ENCODE data around the gene TMEM18.
"Not testable (repeated sequence)": the region's sequence is repeated elsewhere in the genome, so short reads cannot be mapped to it uniquely, and the experiment has no call there.

TMEM18 gene

GRCh38 chr2:689877-690510 is 12.8 kb upstream of the TMEM18 start:
- H3K4me1 ChIP-seq, result peaks cover 23 to 47% (median 38%) of the 10 kb centered on the region in 10 experiments
- H3K4me3 ChIP-seq, result no peak overlapping the region
- peak overlapping the region in 1 of 11 experiments; percentile 39; a peak in 1 of 22 replicates for H3K9ac ChIP-seq
- H3K27ac ChIP-seq, result peak overlapping the region in 4 of 11 experiments; percentile 20 to 50 (median 30); a peak in 6 of 22 replicates
- peak overlapping the region in 10 of 11 experiments; percentile 8 to 66 (median 54); a peak in 18 of 22 replicates for H3K4me2 ChIP-seq
- H3K27me3 ChIP-seq, result no peaks in the 10 kb centered on the region; a peak in 1 of 22 replicates
- peaks cover 0 to 11% (median 7%) of the 10 kb centered on the region in 11 experiments; a peak in 7 of 22 replicates for H3K36me3 ChIP-seq
- TF ChIP-seq Cebpa-rat (IDR thresholded peaks at IDR 0.05), result no peak
- H4K20me1 ChIP-seq, result no peaks in the 10 kb centered on the region
- peaks cover 40 to 62% (median 47%) of the 10 kb centered on the region in 11 experiments for H3K9me3 ChIP-seq (replicated peaks in 1 of 11)

GRCh38 chr2:689237-689636 is 12.0 kb upstream of the TMEM18 start:
- peaks cover 0 to 13% (median 7%) of the 10 kb centered on the region in 11 experiments; a peak in 9 of 22 replicates for H3K36me3 ChIP-seq
- no peak overlapping the region for H3K27ac ChIP-seq
- H3K27me3 ChIP-seq, result no peaks in the 10 kb centered on the region; a peak in 1 of 22 replicates
- no peak overlapping the region for H3K9ac ChIP-seq
- H3K4me2 ChIP-seq, result peak overlapping the region in 7 of 11 experiments; percentile 12 to 50 (median 26); a peak in 9 of 22 replicates
- no peak for TF ChIP-seq Cebpa-rat (IDR thresholded peaks at IDR 0.05)
- H4K20me1 ChIP-seq, result no peaks in the 10 kb centered on the region
- H3K9me3 ChIP-seq (replicated peaks in 1 of 11), result peaks cover 48 to 70% (median 55%) of the 10 kb centered on the region in 11 experiments
- H3K4me3 ChIP-seq, result no peak overlapping the region
- peaks cover 16 to 40% (median 30%) of the 10 kb centered on the region in 10 experiments for H3K4me1 ChIP-seq

- Histone ChIP-seq H3K4me1 (peaks cover 9 to 33% (median 24%) of the 10 kb centered on the region in 10 experiments; a peak in 18 of 20 replicates), H3K36me3 (peaks cover 0 to 17% (median 9%) of the 10 kb centered on the region in 11 experiments; a peak in 11 of 22 replicates), H3K27ac (no peak overlapping the region), H3K4me3 (no peak overlapping the region), H4K20me1 (no peaks in the 10 kb centered on the region), H3K9ac (no peak overlapping the region), H3K9me3 (replicated peaks in 1 of 11) (peaks cover 54 to 76% (median 61%) of the 10 kb centered on the region in 11 experiments), H3K27me3 (no peaks in the 10 kb centered on the region; a peak in 1 of 22 replicates), H3K4me2 (peak overlapping the region in 7 of 11 experiments; percentile 12 to 50 (median 26); a peak in 10 of 22 replicates)
- no peak for TF ChIP-seq Cebpa-rat (IDR thresholded peaks at IDR 0.05)
These were observed 11.4 kb upstream of the TMEM18 start for GRCh38 chr2:688504-689076.

- peaks cover 0 to 20% (median 15%) of the 10 kb centered on the region in 10 experiments; a peak in 14 of 20 replicates for H3K4me1 ChIP-seq
- no peaks in the 10 kb centered on the region for H4K20me1 ChIP-seq
- no peak overlapping the region for H3K4me2 ChIP-seq
- peak overlapping the region in 2 of 10 experiments; percentile 19 to 22; a peak in 1 of 20 replicates for H3K4me3 ChIP-seq
- H3K36me3 ChIP-seq, result peaks cover 5 to 29% (median 14%) of the 10 kb centered on the region in 11 experiments; a peak in 12 of 22 replicates
- no peak overlapping the region for H3K9ac ChIP-seq
- peaks cover 59 to 84% (median 64%) of the 10 kb centered on the region in 11 experiments for H3K9me3 ChIP-seq (replicated peaks in 1 of 11)
- no peak for TF ChIP-seq Cebpa-rat (IDR thresholded peaks at IDR 0.05)
- H3K27ac ChIP-seq, result no peak overlapping the region
- H3K27me3 ChIP-seq, result no peaks in the 10 kb centered on the region; a peak in 1 of 22 replicates
These were observed 8.2 kb upstream of the TMEM18 start for GRCh38 chr2:685421-685820.

GRCh38 chr2:684913-685312 is 7.7 kb upstream of the TMEM18 start:
- not testable (repeated sequence) for H4K20me1 ChIP-seq, H3K27ac ChIP-seq, H3K4me2 ChIP-seq, H3K9ac ChIP-seq, H3K4me3 ChIP-seq, H3K27me3 ChIP-seq
- Histone ChIP-seq H3K36me3 (peaks cover 5 to 29% (median 14%) of the 10 kb centered on the region in 11 experiments; a peak in 12 of 22 replicates), H3K4me1 (peaks cover 0 to 15% (median 11%) of the 10 kb centered on the region in 10 experiments; a peak in 14 of 20 replicates), H3K9me3 (replicated peaks in 1 of 11) (peaks cover 59 to 79% (median 65%) of the 10 kb centered on the region in 11 experiments)

- Histone ChIP-seq H4K20me1 (no peaks in the 10 kb centered on the region), H3K9me3 (replicated peaks in 1 of 11) (peaks cover 56 to 63% (median 58%) of the 10 kb centered on the region in 11 experiments), H3K4me1 (peaks cover 8 to 14% (median 12%) of the 10 kb centered on the region in 10 experiments), H3K36me3 (peaks cover 5 to 29% (median 14%) of the 10 kb centered on the region in 11 experiments; a peak in 12 of 22 replicates), H3K27ac (no peak overlapping the region), H3K4me2 (no peak overlapping the region), H3K4me3 (no peak overlapping the region), H3K9ac (no peak overlapping the region), H3K27me3 (no peaks in the 10 kb centered on the region; a peak in 1 of 22 replicates)
- TF ChIP-seq Cebpa-rat (IDR thresholded peaks at IDR 0.05), result no peak
These were observed 5.0 kb upstream of the TMEM18 start for GRCh38 chr2:682226-682625.

DNA sequence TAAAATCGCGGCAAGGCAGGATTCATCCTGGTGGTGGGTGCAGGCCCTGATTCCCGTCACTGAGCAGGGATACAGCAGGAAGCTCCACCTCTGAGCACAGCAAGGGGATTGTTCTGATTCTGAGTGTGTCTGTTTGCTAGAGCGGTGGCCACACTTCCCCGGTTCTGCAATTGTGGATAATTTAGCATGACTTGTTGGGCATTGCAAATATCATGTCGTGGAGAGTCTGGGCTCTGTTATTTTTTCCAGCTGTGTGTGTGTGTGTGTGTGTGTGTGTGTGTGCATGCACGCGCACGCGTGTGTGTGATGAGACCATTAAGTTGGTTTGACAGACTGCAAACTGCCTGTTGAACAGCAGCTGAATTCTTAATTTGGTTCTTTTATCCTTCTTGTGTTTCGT is 4.1 kb upstream of the TMEM18 start:
- peaks cover 0 to 2% (median 0%) of the 10 kb centered on the region in 11 experiments; a peak in 4 of 22 replicates for H4K20me1 ChIP-seq
- no peak overlapping the region for H3K4me3 ChIP-seq

GRCh38 chr2:680496-680895 is 3.3 kb upstream of the TMEM18 start:
- no peak overlapping the region for H3K4me3 ChIP-seq
- no peak overlapping the region for H3K4me2 ChIP-seq
- H3K4me1 ChIP-seq, result peaks cover 16 to 21% (median 19%) of the 10 kb centered on the region in 10 experiments
- TF ChIP-seq Cebpa-rat (IDR thresholded peaks at IDR 0.05), result no peak
- no peak overlapping the region for H3K27ac ChIP-seq
- H4K20me1 ChIP-seq, result peaks cover 0 to 10% (median 2%) of the 10 kb centered on the region in 11 experiments; a peak in 10 of 22 replicates
- H3K9me3 ChIP-seq (replicated peaks in 1 of 11), result peaks cover 38 to 45% (median 40%) of the 10 kb centered on the region in 11 experiments
- no peak overlapping the region for H3K9ac ChIP-seq
- H3K36me3 ChIP-seq, result peaks cover 1 to 29% (median 8%) of the 10 kb centered on the region in 11 experiments; a peak in 8 of 22 replicates
- no peaks in the 10 kb centered on the region for H3K27me3 ChIP-seq

More for the DNA sequence above, 4.1 kb upstream of the TMEM18 start:
- peaks cover 46 to 54% (median 49%) of the 10 kb centered on the region in 11 experiments for H3K9me3 ChIP-seq (replicated peaks in 1 of 11)
- H3K27ac ChIP-seq, result no peak overlapping the region
- no peak for TF ChIP-seq Cebpa-rat (IDR thresholded peaks at IDR 0.05)
- H3K4me1 ChIP-seq, result peaks cover 8 to 14% (median 12%) of the 10 kb centered on the region in 10 experiments
- H3K36me3 ChIP-seq, result peaks cover 5 to 29% (median 12%) of the 10 kb centered on the region in 11 experiments; a peak in 12 of 22 replicates
- no peaks in the 10 kb centered on the region; a peak in 1 of 22 replicates for H3K27me3 ChIP-seq
- no peak overlapping the region for H3K9ac ChIP-seq
- no peak overlapping the region for H3K4me2 ChIP-seq
